Activated CD8-positive, alpha-beta memory T cell treated with anti-CD3 and anti-CD28 coated beads for 36 hours (primary cell): ENCODE results near the gene TBX1. TPM values are rescaled to one million over a fixed set of nuclear protein-coding genes. Genes with fewer than 3 reads are reported as not detected.
"Not testable (repeated sequence)": the region's sequence is repeated elsewhere in the genome, so short reads cannot be mapped to it uniquely, and the experiment has no call there.

ENCODE experiments used
- CTCF ChIA-PET: fragments of 350-600 bp; sonication (Branson Sonifier 250); formaldehyde crosslinking; loops from one replicate; lab custom pipeline; 2021; ENCODE audit warnings: antibody characterized with exemption; lab: Charles Lee
- POLR2A ChIA-PET: fragments of 350-600 bp; sonication (Branson Sonifier 250); formaldehyde crosslinking; loops from one replicate; lab custom pipeline; 2021; ENCODE audit warnings: antibody characterized with exemption; lab: Charles Lee
- total RNA-seq, 2 experiments: library from RNA; stranded (reverse); gene quantifications; one replicate each; pipeline ENCODE4 v1.2.3, GENCODE V29; 2021

Gene TBX1
- total RNA-seq, 2 experiments from 2014 or later, result not detected

- CTCF ChIA-PET, result interaction anchor here (1.5 kb wide), 1 partner anchor 9 kb away, joined by 7 read pairs; no protein-coding TSS in a partner anchor
Observed at GRCh38 chr22:19721330-19722177, 39.0 kb upstream of the TBX1 start.

GRCh38 chr22:19722178-19722981 is 38.2 kb upstream of the TBX1 start:
- CTCF ChIA-PET, result interaction anchor here (1.5 kb wide), 1 partner anchor 8 kb away, joined by 7 read pairs; no protein-coding TSS in a partner anchor

More at GRCh38 chr22:19721330-19722177, 39.0 kb upstream of the TBX1 start:
- POLR2A ChIA-PET, result no interaction called here

GRCh38 chr22:19722982-19723231 is 37.7 kb upstream of the TBX1 start:
- ChIA-PET POLR2A (no interaction called here), CTCF (interaction anchor here (1.5 kb wide), 1 partner anchor 8 kb away, joined by 7 read pairs; no protein-coding TSS in a partner anchor)

More at GRCh38 chr22:19722178-19722981, 38.2 kb upstream of the TBX1 start:
- POLR2A ChIA-PET, result no interaction called here

- CTCF ChIA-PET, result interaction anchor here (0.6 to 1.5 kb wide), 4 partner anchors 7 to 226 kb away, joined by 3 to 7 read pairs (median 3); no protein-coding TSS in a partner anchor
- POLR2A ChIA-PET, result interaction anchor here (0.8 kb wide), 1 partner anchor 218 kb away, joined by 4 read pairs; the partner anchor contains the start of genes COMT and TXNRD2
Observed at GRCh38 chr22:19723232-19723982, 37.2 kb upstream of the TBX1 start, which contains the start of gene GP1BB. Gene GP1BB, plus strand, starts transcription at chr22:19723539. Its CDS starts 31 bp downstream, at chr22:19723570.

GRCh38 chr22:19723983-19724827 is 36.4 kb upstream of the TBX1 start:
- ChIA-PET CTCF (interaction anchor here (0.6 to 0.9 kb wide), 3 partner anchors 35 to 225 kb away, joined by 3 read pairs; no protein-coding TSS in a partner anchor), POLR2A (interaction anchor here (0.8 kb wide), 1 partner anchor 218 kb away, joined by 4 read pairs; the partner anchor contains the start of genes COMT and TXNRD2)

- POLR2A ChIA-PET, result no interaction called here
- CTCF ChIA-PET, result no interaction called here
Observed at GRCh38 chr22:19724927-19725661, 35.5 kb upstream of the TBX1 start.

GRCh38 chr22:19726064-19726788 is 34.4 kb upstream of the TBX1 start:
- POLR2A ChIA-PET, CTCF ChIA-PET: not testable (repeated sequence)

- ChIA-PET CTCF (no interaction called here), POLR2A (no interaction called here)
Observed at GRCh38 chr22:19727310-19728150, 33.0 kb upstream of the TBX1 start.

- ChIA-PET CTCF (no interaction called here), POLR2A (no interaction called here)
Observed at GRCh38 chr22:19728271-19728670, 32.3 kb upstream of the TBX1 start.

- POLR2A ChIA-PET, result no interaction called here
- CTCF ChIA-PET, result interaction anchor here (4.3 kb wide), 1 partner anchor 183 kb away, joined by 88 read pairs; no protein-coding TSS in a partner anchor
Observed at GRCh38 chr22:19728836-19729235, 31.7 kb upstream of the TBX1 start.

GRCh38 chr22:19729507-19729906 is 31.1 kb upstream of the TBX1 start:
- ChIA-PET POLR2A (interaction anchor here (0.6 kb wide), 1 partner anchor 196 kb away, joined by 5 read pairs; no protein-coding TSS in a partner anchor), CTCF (interaction anchor here (1.1 to 4.3 kb wide), 15 partner anchors 9 to 225 kb away, joined by 3 to 88 read pairs (median 5); partner anchors contain the start of genes COMT and TXNRD2)

GRCh38 chr22:19730198-19730597 is 30.4 kb upstream of the TBX1 start:
- POLR2A ChIA-PET, result interaction anchor here (0.6 kb wide), 2 partner anchors 119 to 195 kb away, joined by 3 to 5 read pairs; no protein-coding TSS in a partner anchor
- CTCF ChIA-PET, result interaction anchor here (0.6 to 4.3 kb wide), 48 partner anchors 8 to 399 kb away, joined by 3 to 88 read pairs (median 4); partner anchors contain the start of genes COMT and TXNRD2

- ChIA-PET POLR2A (interaction anchor here (0.6 kb wide), 1 partner anchor 119 kb away, joined by 3 read pairs; no protein-coding TSS in a partner anchor), CTCF (interaction anchor here (0.6 to 4.3 kb wide), 50 partner anchors 7 to 571 kb away, joined by 3 to 88 read pairs (median 4); partner anchors contain the start of genes COMT and TXNRD2)
Observed at GRCh38 chr22:19730655-19731360, 29.8 kb upstream of the TBX1 start.

GRCh38 chr22:19731361-19732135 is 29.0 kb upstream of the TBX1 start:
- CTCF ChIA-PET, result interaction anchor here (0.6 to 4.3 kb wide), 34 partner anchors 9 to 571 kb away, joined by 3 to 88 read pairs (median 5); no protein-coding TSS in a partner anchor
- POLR2A ChIA-PET, result no interaction called here
